Astrocyte of the spinal cord (primary cell): Measurements from ENCODE around the gene MRPS18A.
A peak's percentile ranks its signal among the peaks of the same experiment; 100 is the strongest.

Experiments used
- DNase-seq: peaks from one replicate; pipeline ENCODE4 v3.0.0; 2011; ENCODE audit warnings: low read depth, low spot score
- H3K4me3 ChIP-seq: 2 replicates; pipeline ENCODE4 v1.5.1; 2011; ENCODE audit warnings: low read depth, mild to moderate bottlenecking, low read length, moderate library complexity
- CTCF ChIP-seq: IDR thresholded peaks from 2 replicates; pipeline ENCODE4 v1.5.1; 2012; ENCODE audit warnings: low read depth, mild to moderate bottlenecking, low read length, inconsistent platforms
- in situ Hi-C: cut with HindIII; loops from 2 replicates; pipeline ENCODE4 v1.10.0; 2017; ENCODE audit warnings: low sequenced_read_pairs

The MRPS18A gene

GRCh38 chr6:43730634-43731033, 43.0 kb upstream of the MRPS18A start:
- H3K4me3 ChIP-seq, result no peak overlapping the region
- DNase-seq, result no peak
- no peak for TF ChIP-seq CTCF
- in situ Hi-C loops, result no loop called here

- TF ChIP-seq CTCF, result no peak
- in situ Hi-C loops, result no loop called here
- no peak for DNase-seq
- H3K4me3 ChIP-seq, result no peak overlapping the region
Measured at GRCh38 chr6:43729537-43729936, 41.9 kb upstream of the MRPS18A start.

GRCh38 chr6:43728586-43728985, 41.0 kb upstream of the MRPS18A start:
- in situ Hi-C loops, result no loop called here
- TF ChIP-seq CTCF, result no peak
- no peak overlapping the region for H3K4me3 ChIP-seq
- DNase-seq, result no peak

GRCh38 chr6:43727634-43728033, 40.0 kb upstream of the MRPS18A start:
- H3K4me3 ChIP-seq, result no peak overlapping the region
- DNase-seq, result no peak
- TF ChIP-seq CTCF, result no peak
- in situ Hi-C loops, result no loop called here

- H3K4me3 ChIP-seq, result no peak overlapping the region
- no peak for TF ChIP-seq CTCF
- no peak for DNase-seq
- in situ Hi-C loops, result no loop called here
Measured at GRCh38 chr6:43725643-43726580, 38.3 kb upstream of the MRPS18A start.

GRCh38 chr6:43724914-43725642, 37.5 kb upstream of the MRPS18A start:
- TF ChIP-seq CTCF, result no peak
- in situ Hi-C loops, result no loop called here
- no peak overlapping the region for H3K4me3 ChIP-seq
- peak; percentile 82 for DNase-seq
